ENCODE data around the gene RPUSD4. TPM values are rescaled to one million over a fixed set of nuclear protein-coding genes. Genes with fewer than 3 reads are reported as not detected.

Gene RPUSD4
- total and polyA plus RNA-seq, 2 experiments from 2014 or later, result 20.8 to 60.8 TPM

DNA sequence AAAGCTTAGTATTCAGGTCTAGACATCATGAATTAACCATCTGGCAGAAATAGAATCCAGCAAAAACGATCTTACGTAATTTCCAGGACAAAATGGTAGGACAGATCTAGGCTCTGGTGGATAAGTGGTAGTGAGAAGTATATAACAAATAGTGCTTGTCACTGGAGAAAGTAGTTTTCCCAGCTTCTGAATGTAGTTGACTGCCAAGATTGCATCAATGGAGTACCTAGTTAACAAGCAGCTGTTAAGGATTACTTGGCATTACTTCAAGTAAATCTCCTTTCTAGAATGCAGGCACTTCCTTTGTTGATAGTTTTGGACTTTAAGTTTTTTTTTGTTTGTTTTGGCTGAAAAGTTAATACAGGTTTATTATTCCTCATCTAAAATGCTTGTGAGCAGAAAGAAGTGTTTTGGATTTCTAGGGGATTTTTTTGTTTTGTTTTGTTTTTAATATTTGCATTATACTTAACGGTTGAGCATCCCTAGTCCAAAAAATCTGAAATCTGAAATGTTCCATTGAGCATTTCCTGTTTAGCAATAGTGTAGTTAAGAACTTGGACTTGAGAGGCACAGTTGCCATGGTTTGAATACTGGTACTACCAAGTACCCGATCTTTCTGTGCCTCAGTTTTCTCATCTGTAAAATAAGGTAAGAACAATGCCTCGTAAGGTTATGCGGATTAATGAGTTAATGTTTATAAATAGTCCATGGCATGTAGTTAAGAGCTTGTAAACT lies 20.4 kb upstream of the RPUSD4 start (continued):
- TF ChIP-seq, protein P1, sequence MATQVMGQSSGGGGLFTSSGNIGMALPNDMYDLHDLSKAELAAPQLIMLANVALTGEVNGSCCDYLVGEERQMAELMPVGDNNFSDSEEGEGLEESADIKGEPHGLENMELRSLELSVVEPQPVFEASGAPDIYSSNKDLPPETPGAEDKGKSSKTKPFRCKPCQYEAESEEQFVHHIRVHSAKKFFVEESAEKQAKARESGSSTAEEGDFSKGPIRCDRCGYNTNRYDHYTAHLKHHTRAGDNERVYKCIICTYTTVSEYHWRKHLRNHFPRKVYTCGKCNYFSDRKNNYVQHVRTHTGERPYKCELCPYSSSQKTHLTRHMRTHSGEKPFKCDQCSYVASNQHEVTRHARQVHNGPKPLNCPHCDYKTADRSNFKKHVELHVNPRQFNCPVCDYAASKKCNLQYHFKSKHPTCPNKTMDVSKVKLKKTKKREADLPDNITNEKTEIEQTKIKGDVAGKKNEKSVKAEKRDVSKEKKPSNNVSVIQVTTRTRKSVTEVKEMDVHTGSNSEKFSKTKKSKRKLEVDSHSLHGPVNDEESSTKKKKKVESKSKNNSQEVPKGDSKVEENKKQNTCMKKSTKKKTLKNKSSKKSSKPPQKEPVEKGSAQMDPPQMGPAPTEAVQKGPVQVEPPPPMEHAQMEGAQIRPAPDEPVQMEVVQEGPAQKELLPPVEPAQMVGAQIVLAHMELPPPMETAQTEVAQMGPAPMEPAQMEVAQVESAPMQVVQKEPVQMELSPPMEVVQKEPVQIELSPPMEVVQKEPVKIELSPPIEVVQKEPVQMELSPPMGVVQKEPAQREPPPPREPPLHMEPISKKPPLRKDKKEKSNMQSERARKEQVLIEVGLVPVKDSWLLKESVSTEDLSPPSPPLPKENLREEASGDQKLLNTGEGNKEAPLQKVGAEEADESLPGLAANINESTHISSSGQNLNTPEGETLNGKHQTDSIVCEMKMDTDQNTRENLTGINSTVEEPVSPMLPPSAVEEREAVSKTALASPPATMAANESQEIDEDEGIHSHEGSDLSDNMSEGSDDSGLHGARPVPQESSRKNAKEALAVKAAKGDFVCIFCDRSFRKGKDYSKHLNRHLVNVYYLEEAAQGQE (IDR thresholded peaks at IDR 0.05; ENCODE audit: unreplicated experiment), result no peak
- TF ChIP-seq, protein P2, sequence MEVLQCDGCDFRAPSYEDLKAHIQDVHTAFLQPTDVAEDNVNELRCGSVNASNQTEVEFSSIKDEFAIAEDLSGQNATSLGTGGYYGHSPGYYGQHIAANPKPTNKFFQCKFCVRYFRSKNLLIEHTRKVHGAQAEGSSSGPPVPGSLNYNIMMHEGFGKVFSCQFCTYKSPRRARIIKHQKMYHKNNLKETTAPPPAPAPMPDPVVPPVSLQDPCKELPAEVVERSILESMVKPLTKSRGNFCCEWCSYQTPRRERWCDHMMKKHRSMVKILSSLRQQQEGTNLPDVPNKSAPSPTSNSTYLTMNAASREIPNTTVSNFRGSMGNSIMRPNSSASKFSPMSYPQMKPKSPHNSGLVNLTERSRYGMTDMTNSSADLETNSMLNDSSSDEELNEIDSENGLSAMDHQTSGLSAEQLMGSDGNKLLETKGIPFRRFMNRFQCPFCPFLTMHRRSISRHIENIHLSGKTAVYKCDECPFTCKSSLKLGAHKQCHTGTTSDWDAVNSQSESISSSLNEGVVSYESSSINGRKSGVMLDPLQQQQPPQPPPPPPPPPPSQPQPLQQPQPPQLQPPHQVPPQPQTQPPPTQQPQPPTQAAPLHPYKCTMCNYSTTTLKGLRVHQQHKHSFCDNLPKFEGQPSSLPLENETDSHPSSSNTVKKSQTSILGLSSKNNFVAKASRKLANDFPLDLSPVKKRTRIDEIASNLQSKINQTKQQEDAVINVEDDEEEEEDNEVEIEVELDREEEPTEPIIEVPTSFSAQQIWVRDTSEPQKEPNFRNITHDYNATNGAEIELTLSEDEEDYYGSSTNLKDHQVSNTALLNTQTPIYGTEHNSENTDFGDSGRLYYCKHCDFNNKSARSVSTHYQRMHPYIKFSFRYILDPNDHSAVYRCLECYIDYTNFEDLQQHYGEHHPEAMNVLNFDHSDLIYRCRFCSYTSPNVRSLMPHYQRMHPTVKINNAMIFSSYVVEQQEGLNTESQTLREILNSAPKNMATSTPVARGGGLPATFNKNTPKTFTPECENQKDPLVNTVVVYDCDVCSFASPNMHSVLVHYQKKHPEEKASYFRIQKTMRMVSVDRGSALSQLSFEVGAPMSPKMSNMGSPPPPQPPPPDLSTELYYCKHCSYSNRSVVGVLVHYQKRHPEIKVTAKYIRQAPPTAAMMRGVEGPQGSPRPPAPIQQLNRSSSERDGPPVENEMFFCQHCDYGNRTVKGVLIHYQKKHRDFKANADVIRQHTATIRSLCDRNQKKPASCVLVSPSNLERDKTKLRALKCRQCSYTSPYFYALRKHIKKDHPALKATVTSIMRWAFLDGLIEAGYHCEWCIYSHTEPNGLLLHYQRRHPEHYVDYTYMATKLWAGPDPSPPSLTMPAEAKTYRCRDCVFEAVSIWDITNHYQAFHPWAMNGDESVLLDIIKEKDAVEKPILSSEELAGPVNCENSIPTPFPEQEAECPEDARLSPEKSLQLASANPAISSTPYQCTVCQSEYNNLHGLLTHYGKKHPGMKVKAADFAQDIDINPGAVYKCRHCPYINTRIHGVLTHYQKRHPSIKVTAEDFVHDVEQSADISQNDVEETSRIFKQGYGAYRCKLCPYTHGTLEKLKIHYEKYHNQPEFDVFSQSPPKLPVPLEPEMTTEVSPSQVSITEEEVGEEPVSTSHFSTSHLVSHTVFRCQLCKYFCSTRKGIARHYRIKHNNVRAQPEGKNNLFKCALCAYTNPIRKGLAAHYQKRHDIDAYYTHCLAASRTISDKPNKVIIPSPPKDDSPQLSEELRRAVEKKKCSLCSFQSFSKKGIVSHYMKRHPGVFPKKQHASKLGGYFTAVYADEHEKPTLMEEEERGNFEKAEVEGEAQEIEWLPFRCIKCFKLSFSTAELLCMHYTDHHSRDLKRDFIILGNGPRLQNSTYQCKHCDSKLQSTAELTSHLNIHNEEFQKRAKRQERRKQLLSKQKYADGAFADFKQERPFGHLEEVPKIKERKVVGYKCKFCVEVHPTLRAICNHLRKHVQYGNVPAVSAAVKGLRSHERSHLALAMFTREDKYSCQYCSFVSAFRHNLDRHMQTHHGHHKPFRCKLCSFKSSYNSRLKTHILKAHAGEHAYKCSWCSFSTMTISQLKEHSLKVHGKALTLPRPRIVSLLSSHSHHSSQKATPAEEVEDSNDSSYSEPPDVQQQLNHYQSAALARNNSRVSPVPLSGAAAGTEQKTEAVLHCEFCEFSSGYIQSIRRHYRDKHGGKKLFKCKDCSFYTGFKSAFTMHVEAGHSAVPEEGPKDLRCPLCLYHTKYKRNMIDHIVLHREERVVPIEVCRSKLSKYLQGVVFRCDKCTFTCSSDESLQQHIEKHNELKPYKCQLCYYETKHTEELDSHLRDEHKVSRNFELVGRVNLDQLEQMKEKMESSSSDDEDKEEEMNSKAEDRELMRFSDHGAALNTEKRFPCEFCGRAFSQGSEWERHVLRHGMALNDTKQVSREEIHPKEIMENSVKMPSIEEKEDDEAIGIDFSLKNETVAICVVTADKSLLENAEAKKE (CRISPR knock-in tag; IDR thresholded peaks at IDR 0.05), result no peak

DNA sequence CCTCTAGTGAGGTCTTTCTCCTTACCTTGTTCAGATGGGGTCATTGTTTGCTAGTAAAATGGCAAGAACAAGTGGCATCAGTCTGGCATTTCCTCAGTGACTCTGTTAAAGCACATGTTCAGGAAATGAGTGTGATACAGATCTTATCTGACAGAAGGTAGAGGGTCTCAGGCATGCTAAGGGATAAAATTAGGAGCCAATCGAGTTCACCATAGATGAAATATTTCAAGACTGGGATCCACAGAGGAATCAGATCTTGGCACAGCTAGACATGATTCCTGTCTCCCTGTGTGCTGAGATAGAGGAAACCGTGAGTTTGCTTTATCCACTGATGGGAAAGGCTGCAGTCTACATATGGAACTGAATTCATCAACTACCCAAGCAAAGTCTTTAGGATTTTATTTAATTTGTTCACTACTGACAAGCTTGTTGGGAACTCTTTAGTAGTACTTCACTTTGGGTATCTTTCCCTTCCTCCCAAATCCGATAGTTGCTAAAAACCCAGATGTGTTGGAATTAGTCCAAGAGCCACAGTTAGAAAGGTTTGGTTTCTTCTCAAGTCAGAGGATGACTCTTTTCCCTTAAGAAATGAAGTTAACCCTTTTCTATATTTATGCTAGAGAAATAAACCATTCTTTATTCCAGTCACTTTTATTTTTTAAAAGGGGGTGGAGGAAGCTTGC lies 18.5 kb upstream of the RPUSD4 start:
- H3K27ac Mint-ChIP-seq, result no peak overlapping the region
- Histone ChIP-seq H3K9me2 (ENCODE audit: insufficient read depth) (no peaks in the 10 kb centered on the region), H3K4me2 (no peak overlapping the region)
- no peak for TF ChIP-seq ZNF114 (CRISPR knock-in tag; IDR thresholded peaks at IDR 0.05)
- TF ChIP-seq, protein P3, sequence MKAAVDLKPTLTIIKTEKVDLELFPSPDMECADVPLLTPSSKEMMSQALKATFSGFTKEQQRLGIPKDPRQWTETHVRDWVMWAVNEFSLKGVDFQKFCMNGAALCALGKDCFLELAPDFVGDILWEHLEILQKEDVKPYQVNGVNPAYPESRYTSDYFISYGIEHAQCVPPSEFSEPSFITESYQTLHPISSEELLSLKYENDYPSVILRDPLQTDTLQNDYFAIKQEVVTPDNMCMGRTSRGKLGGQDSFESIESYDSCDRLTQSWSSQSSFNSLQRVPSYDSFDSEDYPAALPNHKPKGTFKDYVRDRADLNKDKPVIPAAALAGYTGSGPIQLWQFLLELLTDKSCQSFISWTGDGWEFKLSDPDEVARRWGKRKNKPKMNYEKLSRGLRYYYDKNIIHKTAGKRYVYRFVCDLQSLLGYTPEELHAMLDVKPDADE (IDR thresholded peaks at IDR 0.05), result no peak
- TF ChIP-seq NANOG (IDR thresholded peaks at IDR 0.05; ENCODE audit: borderline replicate concordance), result no peak
- no peak for TF ChIP-seq EZH2phosphoT487 (IDR thresholded peaks at IDR 0.05; ENCODE audit: unreplicated experiment)

More for the DNA sequence above, 18.5 kb upstream of the RPUSD4 start:
- peaks cover 4% of the 10 kb centered on the region for H4K20me1 ChIP-seq (replicated peaks; ENCODE audit: insufficient read depth)
- no peak overlapping the region for H3K27ac ChIP-seq (ENCODE audit: low read depth)
- no peaks in the 10 kb centered on the region for H3K36me3 ChIP-seq (ENCODE audit: insufficient read depth)
- peaks cover 77% of the 10 kb centered on the region for H3K79me2 ChIP-seq (replicated peaks; ENCODE audit: insufficient read depth)
- no peaks in the 10 kb centered on the region for H3K27me3 ChIP-seq (ENCODE audit: insufficient read depth)
- Mint-ChIP-seq H3K4me3 (no peak overlapping the region), H3K36me3 (ENCODE audit: low read depth) (peaks cover 18% of the 10 kb centered on the region), H3K27me3 (ENCODE audit: insufficient read depth, low read depth, poor library complexity) (peaks cover 12% of the 10 kb centered on the region), H3K4me1 (no peaks in the 10 kb centered on the region), H3K9me3 (peaks cover 14% of the 10 kb centered on the region)
- ATAC-seq, result no peak
- H2AFZ ChIP-seq, result no peak overlapping the region
- H3F3A ChIP-seq (replicated peaks; ENCODE audit: low read depth), result no peaks in the 10 kb centered on the region
- no peak for DNase-seq (ENCODE audit: low spot score)
- H3K4me1 ChIP-seq (ENCODE audit: insufficient read depth), result no peaks in the 10 kb centered on the region
- no peak overlapping the region for H3K4me3 ChIP-seq

Measured in GM23338 (cell line).